ENCODE data around the gene RPS6KL1. TPM values are rescaled to one million over a fixed set of nuclear protein-coding genes. Genes with fewer than 3 reads are reported as not detected.

Gene RPS6KL1
- total and polyA plus RNA-seq, 2 experiments from 2014 or later = 0.23 to 1.4 TPM

DNA sequence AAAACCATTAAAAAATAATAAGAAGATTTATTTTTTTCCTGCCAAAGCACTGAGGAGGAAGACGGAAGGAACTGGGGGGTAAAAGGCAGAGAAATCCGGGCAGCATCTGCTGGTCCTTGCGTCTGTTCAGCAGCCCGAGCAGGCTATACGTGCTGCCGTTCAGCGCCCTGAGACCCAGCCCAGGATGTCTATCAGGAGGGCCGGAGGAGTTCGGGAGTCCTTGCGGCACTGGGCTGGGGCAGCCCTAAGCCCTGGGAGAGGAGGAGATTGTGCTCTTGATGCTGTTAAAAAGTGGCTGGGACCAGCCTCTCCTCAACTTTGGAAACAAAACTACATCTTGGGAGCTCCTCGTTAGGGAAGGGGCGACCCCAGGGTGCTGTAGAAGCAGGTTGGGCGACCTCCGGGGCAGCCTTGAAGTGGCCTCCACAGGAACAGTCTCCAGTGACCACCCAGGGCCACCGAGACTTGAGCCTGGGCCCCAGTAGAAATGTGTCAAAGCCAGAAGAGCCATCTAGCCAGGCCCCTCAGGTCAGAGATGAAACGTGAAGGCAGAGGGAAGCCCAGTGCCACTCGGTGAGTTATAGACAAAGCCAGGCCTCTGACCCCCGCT, 18.0 kb upstream of the RPS6KL1 start:
- H3K4me2 ChIP-seq (ENCODE audit: unreplicated experiment) = no peak overlapping the region
- DNase-seq = no peak
- H4K20me1 ChIP-seq (ENCODE audit: insufficient read depth) = no peaks in the 10 kb centered on the region
- WGBS, 2 experiments (ENCODE audit: low coverage in 1 of 2, low lambda C conversion rate in 2 of 2, missing lambda C conversion rate in 2 of 2) = 75 to 78% methylated on average over 18 of the region's 18 CpGs
- no peaks in the 10 kb centered on the region for H3K79me2 ChIP-seq (ENCODE audit: insufficient read depth)
- peak overlapping the region; percentile 54 for H2AFZ ChIP-seq
- no peak overlapping the region for H3K27ac ChIP-seq
- no peak for TF ChIP-seq EZH2phosphoT487 (IDR thresholded peaks at IDR 0.05; ENCODE audit: insufficient read depth, low read depth)
- no peaks in the 10 kb centered on the region for H3K9me3 ChIP-seq (ENCODE audit: low read depth)
- no peaks in the 10 kb centered on the region for H3K27me3 ChIP-seq (replicated peaks; ENCODE audit: insufficient read depth)
- peaks cover 32% of the 10 kb centered on the region for H3K4me1 ChIP-seq (ENCODE audit: insufficient read depth)
- H3K9ac ChIP-seq = no peak overlapping the region
- no peaks in the 10 kb centered on the region for H3K9me2 ChIP-seq (ENCODE audit: insufficient read depth)
- no peaks in the 10 kb centered on the region for H3K36me3 ChIP-seq (ENCODE audit: low read depth)
- in situ Hi-C loops (cut with MboI) = loop anchor here (25.0 kb wide), 1 partner anchor 346 kb away; the partner anchor contains the start of gene FOS
- H3K4me3 ChIP-seq = no peak overlapping the region
- peaks cover 29% of the 10 kb centered on the region for H3F3A ChIP-seq (ENCODE audit: insufficient read depth)

GRCh38 chr14:74938531-74939495, 15.8 kb upstream of the RPS6KL1 start:
- 93 to 94% methylated on average over 10 of the region's 10 CpGs for WGBS, 2 experiments (ENCODE audit: low coverage in 1 of 2, low lambda C conversion rate in 2 of 2, missing lambda C conversion rate in 2 of 2)
- no peak for TF ChIP-seq EZH2phosphoT487 (IDR thresholded peaks at IDR 0.05; ENCODE audit: insufficient read depth, low read depth)
- no peak for TF ChIP-seq EZH2 (IDR thresholded peaks at IDR 0.05; ENCODE audit: insufficient read depth, poor library complexity, severe bottlenecking)
- DNase-seq = no peak
- no peaks in the 10 kb centered on the region for H3K36me3 ChIP-seq (ENCODE audit: low read depth)
- H3K9me2 ChIP-seq (ENCODE audit: insufficient read depth) = no peaks in the 10 kb centered on the region
- no peak overlapping the region for H3K9ac ChIP-seq
- H3K9me3 ChIP-seq (ENCODE audit: low read depth) = no peaks in the 10 kb centered on the region
- H4K20me1 ChIP-seq (ENCODE audit: insufficient read depth) = no peaks in the 10 kb centered on the region
- no peak overlapping the region for H3K27ac ChIP-seq
- H3K4me1 ChIP-seq (ENCODE audit: insufficient read depth) = peaks cover 32% of the 10 kb centered on the region
- no peak overlapping the region for H3K4me3 ChIP-seq
- H3F3A ChIP-seq (ENCODE audit: insufficient read depth) = peaks cover 29% of the 10 kb centered on the region
- no peak overlapping the region for H2AFZ ChIP-seq
- in situ Hi-C loops (cut with MboI) = loop anchor here (10.0 to 25.0 kb wide), 2 partner anchors 136 to 348 kb away; partner anchors contain the start of gene FOS
- H3K4me2 ChIP-seq (ENCODE audit: unreplicated experiment) = no peak overlapping the region
- no peaks in the 10 kb centered on the region for H3K27me3 ChIP-seq (replicated peaks; ENCODE audit: insufficient read depth)
- no peaks in the 10 kb centered on the region for H3K79me2 ChIP-seq (ENCODE audit: insufficient read depth)

DNA sequence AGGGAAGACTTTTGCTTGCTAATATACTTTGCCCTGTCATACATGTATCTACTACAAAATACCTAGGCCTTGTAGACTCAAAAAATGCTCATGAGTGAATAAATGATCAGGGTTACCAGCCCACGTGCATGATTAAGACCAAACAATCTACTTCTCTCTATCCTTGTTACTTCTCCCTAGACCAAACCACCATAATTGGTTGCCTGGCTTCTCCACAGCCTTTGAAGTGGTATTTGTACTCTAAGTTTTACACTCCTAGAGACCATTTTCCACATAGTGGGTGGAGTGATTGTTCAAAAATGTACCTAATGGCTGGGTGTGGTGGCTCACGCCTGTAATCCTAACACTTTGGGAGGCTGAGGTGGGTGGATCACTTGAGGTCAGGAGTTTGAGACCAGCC, 14.1 kb upstream of the RPS6KL1 start:
- H3K4me1 ChIP-seq (ENCODE audit: insufficient read depth) = peaks cover 30% of the 10 kb centered on the region
- TF ChIP-seq EZH2phosphoT487 (IDR thresholded peaks at IDR 0.05; ENCODE audit: insufficient read depth, low read depth) = no peak
- no peak for TF ChIP-seq EZH2 (IDR thresholded peaks at IDR 0.05; ENCODE audit: insufficient read depth, poor library complexity, severe bottlenecking)
- no peak overlapping the region for H3K4me3 ChIP-seq
- no peaks in the 10 kb centered on the region for H3K36me3 ChIP-seq (ENCODE audit: low read depth)
- H3K4me2 ChIP-seq (ENCODE audit: unreplicated experiment) = no peak overlapping the region
- 54 to 63% methylated on average over 2 of the region's 2 CpGs for WGBS, 2 experiments (ENCODE audit: low coverage in 1 of 2, low lambda C conversion rate in 2 of 2, missing lambda C conversion rate in 2 of 2)
- no peak overlapping the region for H3K27ac ChIP-seq
- no peak for DNase-seq
- no peaks in the 10 kb centered on the region for H3K27me3 ChIP-seq (replicated peaks; ENCODE audit: insufficient read depth)
- no peaks in the 10 kb centered on the region for H3K9me2 ChIP-seq (ENCODE audit: insufficient read depth)
- H3K79me2 ChIP-seq (ENCODE audit: insufficient read depth) = no peaks in the 10 kb centered on the region
- H4K20me1 ChIP-seq (ENCODE audit: insufficient read depth) = no peaks in the 10 kb centered on the region
- in situ Hi-C loops (cut with MboI) = loop anchor here (10.0 to 25.0 kb wide), 2 partner anchors 138 to 350 kb away; partner anchors contain the start of gene FOS
- H3K9ac ChIP-seq = no peak overlapping the region
- no peak overlapping the region for H2AFZ ChIP-seq
- H3F3A ChIP-seq (ENCODE audit: insufficient read depth) = peaks cover 29% of the 10 kb centered on the region
- no peaks in the 10 kb centered on the region for H3K9me3 ChIP-seq (ENCODE audit: low read depth)

- H3K4me3 ChIP-seq = no peak overlapping the region
- H3K36me3 ChIP-seq (ENCODE audit: low read depth) = no peaks in the 10 kb centered on the region
- no peak overlapping the region for H3K9ac ChIP-seq
- no peak for TF ChIP-seq EZH2 (IDR thresholded peaks at IDR 0.05; ENCODE audit: insufficient read depth, poor library complexity, severe bottlenecking)
- TF ChIP-seq EZH2phosphoT487 (IDR thresholded peaks at IDR 0.05; ENCODE audit: insufficient read depth, low read depth) = no peak
- no peaks in the 10 kb centered on the region for H3K27me3 ChIP-seq (replicated peaks; ENCODE audit: insufficient read depth)
- no peak overlapping the region for H3K27ac ChIP-seq
- peaks cover 25% of the 10 kb centered on the region for H3K4me1 ChIP-seq (ENCODE audit: insufficient read depth)
- no peak overlapping the region for H3K4me2 ChIP-seq (ENCODE audit: unreplicated experiment)
- H3F3A ChIP-seq (ENCODE audit: insufficient read depth) = peaks cover 29% of the 10 kb centered on the region
- WGBS, 2 experiments (ENCODE audit: low coverage in 1 of 2, low lambda C conversion rate in 2 of 2, missing lambda C conversion rate in 2 of 2) = 84 to 85% methylated on average over 6 to 8 of the region's 8 CpGs
- no peak for DNase-seq
- H3K79me2 ChIP-seq (ENCODE audit: insufficient read depth) = no peaks in the 10 kb centered on the region
- no peaks in the 10 kb centered on the region for H4K20me1 ChIP-seq (ENCODE audit: insufficient read depth)
- in situ Hi-C loops (cut with MboI) = loop anchor here (10.0 to 25.0 kb wide), 2 partner anchors 138 to 351 kb away; partner anchors contain the start of gene FOS
- no peaks in the 10 kb centered on the region for H3K9me3 ChIP-seq (ENCODE audit: low read depth)
- no peak overlapping the region for H2AFZ ChIP-seq
- H3K9me2 ChIP-seq (ENCODE audit: insufficient read depth) = no peaks in the 10 kb centered on the region
Measured at GRCh38 chr14:74936731-74937130, 13.7 kb upstream of the RPS6KL1 start.
